ENCODE results near the gene C2orf80. TPM values are rescaled to one million over a fixed set of nuclear protein-coding genes. Genes with fewer than 3 reads are reported as not detected.
"Not testable (repeated sequence)": the region's sequence is repeated elsewhere in the genome, so short reads cannot be mapped to it uniquely, and the experiment has no call there.

C2orf80 gene
- total and polyA plus RNA-seq, 8 donors, result not detected

GRCh38 chr2:208146006-208146405 lies 43.8 kb downstream of the C2orf80 start, which contains the start of gene CRYGB:
Gene CRYGB, minus strand, starts transcription at chr2:208146158. Its CDS starts 38 bp downstream, at chr2:208146120.
- Histone ChIP-seq H3K27me3 (no peaks in the 10 kb centered on the region), H3K9me3 (peaks cover 0 to under 1% of the 10 kb centered on the region in 2 donors), H3K4me1 (no peaks in the 10 kb centered on the region), H3K27ac (no peak within 1 kb of the TSS), H3K4me3 (no peak within 1 kb of the TSS), H3K36me3 (no peaks in the 10 kb centered on the region)
- ATAC-seq (no peak), DNase-seq (no peak)
- TF ChIP-seq CTCF (IDR thresholded peaks at IDR 0.05), result no peak
- intact Hi-C loops (cut with DNase I), result no loop called here

- DNase-seq (no peak), ATAC-seq (no peak)
- Histone ChIP-seq H3K4me3 (no peak overlapping the region), H3K27me3 (no peaks in the 10 kb centered on the region), H3K36me3 (no peaks in the 10 kb centered on the region), H3K27ac (no peak overlapping the region), H3K4me1 (no peaks in the 10 kb centered on the region), H3K9me3 (peaks cover 0 to 4% of the 10 kb centered on the region in 2 donors)
- intact Hi-C loops (cut with DNase I), result no loop called here
- no peak for TF ChIP-seq CTCF (IDR thresholded peaks at IDR 0.05)
These were observed 46.7 kb downstream of the C2orf80 start for GRCh38 chr2:208142925-208143799.

GRCh38 chr2:208142240-208142924 lies 47.4 kb downstream of the C2orf80 start:
- intact Hi-C loops (cut with DNase I), result no loop called here
- no peaks in the 10 kb centered on the region for H3K27me3 ChIP-seq
- ATAC-seq (no peak), DNase-seq (peak in 1 of 4 donors; percentile 10)
- no peak overlapping the region for H3K4me3 ChIP-seq
- TF ChIP-seq CTCF (IDR thresholded peaks at IDR 0.05), result no peak
- H3K9me3 ChIP-seq, result peaks cover 0 to 6% of the 10 kb centered on the region in 2 donors
- H3K36me3 ChIP-seq, result no peaks in the 10 kb centered on the region
- no peak overlapping the region for H3K27ac ChIP-seq
- no peaks in the 10 kb centered on the region for H3K4me1 ChIP-seq

- H3K36me3 ChIP-seq, result no peaks in the 10 kb centered on the region
- no peak for TF ChIP-seq CTCF (IDR thresholded peaks at IDR 0.05)
- no peak for DNase-seq
- intact Hi-C loops (cut with DNase I), result no loop called here
- H3K4me1 ChIP-seq, result no peaks in the 10 kb centered on the region
- H3K4me3 ChIP-seq, result no peak overlapping the region
- peaks cover 0 to 6% of the 10 kb centered on the region in 2 donors for H3K9me3 ChIP-seq
- H3K27me3 ChIP-seq, result no peaks in the 10 kb centered on the region
- H3K27ac ChIP-seq, result no peak overlapping the region
- ATAC-seq, result no peak
These were observed 50.4 kb downstream of the C2orf80 start for GRCh38 chr2:208139447-208139846.

- DNase-seq; H3K36me3 ChIP-seq; H3K27me3 ChIP-seq; H3K27ac ChIP-seq; H3K4me1 ChIP-seq; intact Hi-C loops (cut with DNase I); ATAC-seq; H3K9me3 ChIP-seq; H3K4me3 ChIP-seq: not testable (repeated sequence)
These were observed 51.5 kb downstream of the C2orf80 start for GRCh38 chr2:208138334-208138733.
